ENCODE results near the gene GINS1. TPM values are rescaled to one million over a fixed set of nuclear protein-coding genes. Genes with fewer than 3 reads are reported as not detected.

Gene GINS1
- total and polyA plus RNA-seq, 7 donors, result 0.28 to 7.6 (median 1.2) TPM

DNA sequence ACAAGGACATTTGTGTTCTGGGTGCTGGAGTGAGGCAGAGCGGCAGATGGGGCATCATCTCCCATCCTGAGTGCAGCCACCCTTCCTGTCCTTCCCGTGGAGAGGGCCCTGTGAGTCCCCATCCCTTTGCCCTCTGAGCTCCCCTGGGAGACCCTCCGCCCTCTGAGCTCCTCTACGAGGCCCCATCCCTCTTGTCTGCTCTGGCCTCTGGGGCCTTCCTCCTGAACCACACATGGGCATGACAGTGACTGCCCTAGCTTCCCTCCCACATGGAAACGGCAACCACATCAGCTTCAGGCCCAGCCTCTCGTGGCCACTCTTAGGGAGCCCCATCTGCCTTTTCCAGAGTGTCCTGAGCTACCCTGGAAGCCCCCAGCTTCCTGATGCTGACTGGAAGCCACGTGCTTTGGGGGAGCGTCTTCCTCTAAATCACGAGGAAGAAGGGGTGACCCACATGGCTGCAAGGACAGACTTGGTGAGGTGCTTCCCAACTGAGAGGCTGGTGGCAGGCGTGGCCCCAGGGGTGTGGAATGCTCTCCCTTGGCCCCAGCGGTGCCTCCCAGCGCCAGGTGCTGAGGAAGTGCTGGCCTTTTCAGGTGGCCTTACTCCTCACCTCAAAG, 52.6 kb downstream of the GINS1 start:
- Histone ChIP-seq H3K36me3 (peaks cover 7 to 81% (median 12%) of the 10 kb centered on the region in 4 donors), H3K9me3 (no peaks in the 10 kb centered on the region), H3K27ac (no peak overlapping the region), H3K4me3 (no peak overlapping the region), H3K4me1 (no peaks in the 10 kb centered on the region), H3K27me3 (no peaks in the 10 kb centered on the region)
- 75 to 83% methylated on average over 12 of the region's 12 CpGs for WGBS, 2 donors
- TF ChIP-seq EP300 (IDR thresholded peaks at IDR 0.05) (no peak), POLR2AphosphoS5 (IDR thresholded peaks at IDR 0.05) (no peak), POLR2A (IDR thresholded peaks at IDR 0.05) (no peak)
- TF ChIP-seq, protein P1, sequence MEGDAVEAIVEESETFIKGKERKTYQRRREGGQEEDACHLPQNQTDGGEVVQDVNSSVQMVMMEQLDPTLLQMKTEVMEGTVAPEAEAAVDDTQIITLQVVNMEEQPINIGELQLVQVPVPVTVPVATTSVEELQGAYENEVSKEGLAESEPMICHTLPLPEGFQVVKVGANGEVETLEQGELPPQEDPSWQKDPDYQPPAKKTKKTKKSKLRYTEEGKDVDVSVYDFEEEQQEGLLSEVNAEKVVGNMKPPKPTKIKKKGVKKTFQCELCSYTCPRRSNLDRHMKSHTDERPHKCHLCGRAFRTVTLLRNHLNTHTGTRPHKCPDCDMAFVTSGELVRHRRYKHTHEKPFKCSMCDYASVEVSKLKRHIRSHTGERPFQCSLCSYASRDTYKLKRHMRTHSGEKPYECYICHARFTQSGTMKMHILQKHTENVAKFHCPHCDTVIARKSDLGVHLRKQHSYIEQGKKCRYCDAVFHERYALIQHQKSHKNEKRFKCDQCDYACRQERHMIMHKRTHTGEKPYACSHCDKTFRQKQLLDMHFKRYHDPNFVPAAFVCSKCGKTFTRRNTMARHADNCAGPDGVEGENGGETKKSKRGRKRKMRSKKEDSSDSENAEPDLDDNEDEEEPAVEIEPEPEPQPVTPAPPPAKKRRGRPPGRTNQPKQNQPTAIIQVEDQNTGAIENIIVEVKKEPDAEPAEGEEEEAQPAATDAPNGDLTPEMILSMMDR (IDR thresholded peaks at IDR 0.05), result no peak
- intact Hi-C loops (cut with DNase I), result no loop called here
- no peak for DNase-seq

DNA sequence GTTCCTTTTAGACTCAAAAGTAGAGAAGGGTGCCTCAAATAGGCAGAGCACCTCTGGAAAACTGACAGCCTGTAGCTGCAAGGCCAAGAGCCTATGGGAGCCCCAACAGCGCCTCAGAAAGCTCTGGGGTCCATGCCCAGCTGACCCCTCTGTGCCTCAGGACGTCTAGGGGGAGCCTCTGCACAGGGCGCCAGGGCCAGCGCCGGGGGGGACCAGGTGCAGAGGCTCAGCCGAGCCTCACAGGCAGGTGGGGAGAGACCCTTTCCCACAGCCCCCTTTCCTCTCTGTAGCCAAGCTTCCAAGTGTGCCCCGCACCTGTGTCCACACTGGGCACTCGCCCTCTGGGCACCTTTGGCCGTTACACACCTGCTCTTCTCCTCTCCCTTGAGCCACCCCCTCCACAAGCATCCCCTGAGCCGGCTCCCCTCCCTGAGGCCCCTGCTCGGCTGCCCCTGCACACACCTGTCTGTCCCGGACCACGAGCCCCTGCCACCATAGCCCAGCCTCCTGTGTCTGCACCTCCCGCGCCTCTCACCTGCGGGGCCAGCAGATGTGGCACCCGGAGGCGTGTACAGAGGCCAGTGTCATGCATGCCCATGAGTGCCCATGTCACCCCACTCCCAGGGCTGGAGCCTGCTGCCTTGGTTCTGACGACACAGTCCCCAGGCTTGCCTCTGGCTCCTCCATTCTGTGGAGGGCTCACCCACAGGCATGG, 53.2 kb downstream of the GINS1 start:
- intact Hi-C loops (cut with DNase I), result no loop called here
- no peaks in the 10 kb centered on the region for H3K9me3 ChIP-seq
- no peak overlapping the region for H3K4me3 ChIP-seq
- TF ChIP-seq, protein P1 (IDR thresholded peaks at IDR 0.05), result no peak
- no peak for TF ChIP-seq POLR2A (IDR thresholded peaks at IDR 0.05)
- TF ChIP-seq EP300 (IDR thresholded peaks at IDR 0.05), result no peak
- H3K36me3 ChIP-seq, result peaks cover 8 to 81% (median 11%) of the 10 kb centered on the region in 4 donors
- no peak for DNase-seq
- no peak overlapping the region for H3K27ac ChIP-seq
- no peaks in the 10 kb centered on the region for H3K27me3 ChIP-seq
- H3K4me1 ChIP-seq, result no peaks in the 10 kb centered on the region
- WGBS, 2 donors, result 91 to 93% methylated on average over 19 of the region's 19 CpGs

DNA sequence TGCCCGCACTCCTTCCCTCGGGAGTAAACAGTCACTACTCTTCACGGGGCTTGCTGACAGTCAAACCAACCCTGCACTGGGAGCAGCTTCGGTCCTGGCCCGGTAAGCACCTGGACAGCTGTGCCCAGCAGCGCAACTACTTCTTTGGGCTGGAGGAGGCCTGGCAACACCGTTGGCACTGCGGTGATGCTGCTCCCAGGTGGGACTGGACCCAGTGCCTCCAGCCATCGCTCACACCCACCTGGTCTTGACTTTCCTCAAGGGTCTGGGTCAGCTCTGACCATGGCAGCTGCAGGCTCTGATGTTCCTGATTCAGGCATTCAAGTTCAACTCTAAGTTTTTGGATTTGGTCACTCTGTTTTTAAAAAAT, 53.8 kb downstream of the GINS1 start:
- H3K36me3 ChIP-seq, result peaks cover 8 to 85% (median 14%) of the 10 kb centered on the region in 4 donors

DNA sequence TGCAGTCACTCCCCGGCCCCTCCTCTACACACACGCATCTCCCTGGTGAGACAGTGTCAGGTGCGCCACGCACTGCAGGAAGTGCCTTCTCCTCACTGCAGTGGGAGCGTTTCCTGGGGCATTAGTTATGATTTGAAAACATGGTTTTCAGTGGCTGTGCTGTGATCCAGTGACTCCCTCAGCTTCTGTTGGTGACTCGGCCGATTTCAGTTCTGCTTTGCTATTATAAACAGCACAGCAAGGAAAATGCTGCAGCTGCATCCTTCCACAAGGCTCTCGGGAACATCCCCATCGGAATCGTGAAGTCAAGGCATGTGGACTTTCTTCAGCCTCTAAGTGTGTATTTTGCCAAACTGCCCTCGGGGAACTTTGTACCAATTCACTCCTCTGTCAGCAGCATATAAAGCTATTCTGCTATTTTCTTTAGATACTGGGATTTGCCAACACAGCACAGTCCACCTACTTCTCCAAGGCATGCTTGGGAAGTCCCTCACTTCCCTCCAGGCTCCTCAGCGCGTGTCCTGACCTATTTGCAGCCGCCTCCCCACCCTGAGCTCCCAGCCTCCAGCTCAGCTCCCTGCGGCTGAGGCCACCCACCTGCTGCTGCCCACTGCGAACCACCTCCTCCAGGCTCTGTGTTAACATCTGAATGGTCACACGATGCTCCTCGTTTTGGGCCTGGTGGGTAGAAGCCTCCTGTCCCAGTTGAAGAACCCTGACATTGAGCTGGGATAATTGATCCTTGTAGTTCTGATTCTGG, 54.5 kb downstream of the GINS1 start:
- H3K36me3 ChIP-seq, result peaks cover 8 to 90% (median 21%) of the 10 kb centered on the region in 4 donors
- H3K27ac ChIP-seq, result no peak overlapping the region
- no peak overlapping the region for H3K4me3 ChIP-seq
- TF ChIP-seq EP300 (IDR thresholded peaks at IDR 0.05), result no peak
- no peak for TF ChIP-seq POLR2AphosphoS5 (IDR thresholded peaks at IDR 0.05)
- TF ChIP-seq, protein P1 (IDR thresholded peaks at IDR 0.05), result no peak
- TF ChIP-seq POLR2A (IDR thresholded peaks at IDR 0.05), result no peak
- no peaks in the 10 kb centered on the region for H3K4me1 ChIP-seq
- H3K27me3 ChIP-seq, result no peaks in the 10 kb centered on the region
- no peaks in the 10 kb centered on the region for H3K9me3 ChIP-seq
- intact Hi-C loops (cut with DNase I), result no loop called here
- DNase-seq, result peak; percentile 48
- WGBS, 2 donors, result 75 to 88% methylated on average over 18 of the region's 18 CpGs

More for the DNA sequence above, 53.8 kb downstream of the GINS1 start:
- intact Hi-C loops (cut with DNase I), result no loop called here
- no peaks in the 10 kb centered on the region for H3K4me1 ChIP-seq
- H3K9me3 ChIP-seq, result no peaks in the 10 kb centered on the region
- WGBS, 2 donors, result 86 to 94% methylated on average over 9 of the region's 9 CpGs
- no peaks in the 10 kb centered on the region for H3K27me3 ChIP-seq
- no peak for DNase-seq
- TF ChIP-seq POLR2A (IDR thresholded peaks at IDR 0.05) (no peak), EP300 (IDR thresholded peaks at IDR 0.05) (no peak), POLR2AphosphoS5 (IDR thresholded peaks at IDR 0.05) (no peak)
- TF ChIP-seq, protein P1 (IDR thresholded peaks at IDR 0.05), result no peak
- no peak overlapping the region for H3K27ac ChIP-seq
- H3K4me3 ChIP-seq, result no peak overlapping the region
